WTC11 (cell line): ENCODE data around the gene SLC2A5.

Source experiments
- CREM ChIP-seq: sonication (generic); formaldehyde crosslinking; IDR thresholded peaks from 2 replicates; pipeline ENCODE4 v1.8.1; 2022; ENCODE audit warnings: mild to moderate bottlenecking, missing genetic modification reagents, moderate library complexity
- ELF4 ChIP-seq: sonication (generic); formaldehyde crosslinking; IDR thresholded peaks from 2 replicates; pipeline ENCODE4 v1.8.1; 2022; ENCODE audit warnings: low read depth, mild to moderate bottlenecking, moderate library complexity, missing genetic modification reagents
- FOXP1 ChIP-seq: sonication (generic); formaldehyde crosslinking; IDR thresholded peaks from 2 replicates; pipeline ENCODE4 v1.8.0; 2022; ENCODE audit warnings: missing genetic modification reagents, mild to moderate bottlenecking, moderate library complexity, borderline replicate concordance
- GABPB1 ChIP-seq: sonication (generic); formaldehyde crosslinking; IDR thresholded peaks from 2 replicates; pipeline ENCODE4 v1.8.1; 2023; ENCODE audit warnings: mild to moderate bottlenecking, missing genetic modification reagents
- JUN ChIP-seq: sonication (generic); formaldehyde crosslinking; IDR thresholded peaks from 2 replicates; pipeline ENCODE4 v1.8.0; 2023; ENCODE audit warnings: mild to moderate bottlenecking, missing genetic modification reagents
- NR2C2 ChIP-seq: sonication (generic); formaldehyde crosslinking; IDR thresholded peaks from 2 replicates; pipeline ENCODE4 v1.8.0; 2022; ENCODE audit warnings: mild to moderate bottlenecking, missing genetic modification reagents
- SP1 ChIP-seq: sonication (generic); formaldehyde crosslinking; conservative IDR thresholded peaks from 2 replicates; pipeline ENCODE4 v1.8.1; 2022; ENCODE audit warnings: missing genetic modification reagents
- ZNF416 ChIP-seq: fragments of 250-450 bp; sonication (Bioruptor Pico); IDR thresholded peaks from 2 replicates; pipeline ENCODE4 v1.9.0; 2021; ENCODE audit warnings: mild to moderate bottlenecking, inconsistent platforms
- TF ChIP-seq, protein P1 (sequence below): sonication (generic); formaldehyde crosslinking; IDR thresholded peaks from 2 replicates; pipeline ENCODE4 v1.8.0; 2022; ENCODE audit warnings: mild to moderate bottlenecking, missing genetic modification reagents
- TF ChIP-seq, protein P2 (sequence below): fragments of 200-600 bp; IDR thresholded peaks from 2 replicates; pipeline ENCODE4 v1.8.0; 2022; ENCODE audit warnings: antibody characterized with exemption
- TF ChIP-seq, protein P3 (sequence below): sonication (generic); formaldehyde crosslinking; IDR thresholded peaks from 2 replicates; pipeline ENCODE4 v1.8.1; 2022; ENCODE audit warnings: low read depth, missing genetic modification reagents, borderline replicate concordance
- TF ChIP-seq, protein P4 (sequence below): sonication (generic); formaldehyde crosslinking; conservative IDR thresholded peaks from 2 replicates; pipeline ENCODE4 v1.8.1; 2023; ENCODE audit warnings: mild to moderate bottlenecking, low read depth, missing genetic modification reagents, moderate library complexity
- TF ChIP-seq, protein P5 (sequence below): sonication (generic); formaldehyde crosslinking; IDR thresholded peaks from 2 replicates; pipeline ENCODE4 v1.8.1; 2023; ENCODE audit warnings: mild to moderate bottlenecking, missing genetic modification reagents

DNA sequence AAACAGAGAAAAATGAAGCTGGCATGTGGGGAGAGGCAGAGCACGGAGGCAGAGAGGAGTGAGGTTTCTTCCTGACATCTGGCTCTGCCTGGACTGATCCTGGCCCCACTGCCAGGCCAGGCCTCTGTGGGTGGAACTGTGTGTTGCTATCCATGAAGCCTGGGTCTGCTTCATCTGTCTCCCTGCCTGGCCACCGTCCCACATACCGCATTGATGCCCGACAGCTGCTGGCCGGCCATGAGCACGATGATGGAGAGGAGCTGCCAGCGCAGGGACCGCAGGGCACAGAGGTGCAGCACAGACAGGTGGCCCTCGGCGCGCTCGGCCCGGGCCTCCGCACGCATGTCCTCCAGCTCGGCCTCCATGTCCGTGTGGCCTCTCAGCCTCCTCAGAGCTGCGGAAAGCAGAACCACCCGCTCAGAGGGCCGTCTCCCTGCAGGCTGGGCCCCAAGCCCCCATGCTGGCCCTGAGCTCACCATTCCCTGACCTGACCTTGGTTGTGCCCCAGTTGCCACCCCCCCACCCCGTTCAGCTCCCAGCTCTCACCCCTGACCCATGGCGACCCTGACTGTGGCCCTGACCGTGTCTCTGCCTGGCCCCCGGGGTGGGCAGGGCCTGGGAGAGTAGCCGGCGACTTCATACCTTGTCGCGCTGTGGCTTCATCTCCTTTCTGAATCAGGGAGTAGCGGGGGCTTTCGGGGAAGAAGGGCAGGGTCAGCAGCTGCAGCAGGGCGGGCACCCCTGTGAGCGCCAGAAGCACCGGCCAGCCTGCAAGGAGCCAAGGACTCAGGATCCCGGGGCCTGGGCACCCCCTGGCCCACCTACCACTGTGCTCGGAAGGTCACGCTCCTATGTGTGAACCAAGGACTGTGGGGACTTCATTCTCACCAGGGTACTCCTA, 54.7 kb downstream of the SLC2A5 start:
- TF ChIP-seq, protein P1, sequence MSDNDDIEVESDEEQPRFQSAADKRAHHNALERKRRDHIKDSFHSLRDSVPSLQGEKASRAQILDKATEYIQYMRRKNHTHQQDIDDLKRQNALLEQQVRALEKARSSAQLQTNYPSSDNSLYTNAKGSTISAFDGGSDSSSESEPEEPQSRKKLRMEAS (CRISPR knock-in tag) = no peak
- TF ChIP-seq, protein P2, sequence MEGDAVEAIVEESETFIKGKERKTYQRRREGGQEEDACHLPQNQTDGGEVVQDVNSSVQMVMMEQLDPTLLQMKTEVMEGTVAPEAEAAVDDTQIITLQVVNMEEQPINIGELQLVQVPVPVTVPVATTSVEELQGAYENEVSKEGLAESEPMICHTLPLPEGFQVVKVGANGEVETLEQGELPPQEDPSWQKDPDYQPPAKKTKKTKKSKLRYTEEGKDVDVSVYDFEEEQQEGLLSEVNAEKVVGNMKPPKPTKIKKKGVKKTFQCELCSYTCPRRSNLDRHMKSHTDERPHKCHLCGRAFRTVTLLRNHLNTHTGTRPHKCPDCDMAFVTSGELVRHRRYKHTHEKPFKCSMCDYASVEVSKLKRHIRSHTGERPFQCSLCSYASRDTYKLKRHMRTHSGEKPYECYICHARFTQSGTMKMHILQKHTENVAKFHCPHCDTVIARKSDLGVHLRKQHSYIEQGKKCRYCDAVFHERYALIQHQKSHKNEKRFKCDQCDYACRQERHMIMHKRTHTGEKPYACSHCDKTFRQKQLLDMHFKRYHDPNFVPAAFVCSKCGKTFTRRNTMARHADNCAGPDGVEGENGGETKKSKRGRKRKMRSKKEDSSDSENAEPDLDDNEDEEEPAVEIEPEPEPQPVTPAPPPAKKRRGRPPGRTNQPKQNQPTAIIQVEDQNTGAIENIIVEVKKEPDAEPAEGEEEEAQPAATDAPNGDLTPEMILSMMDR = no peak
- TF ChIP-seq, protein P3, sequence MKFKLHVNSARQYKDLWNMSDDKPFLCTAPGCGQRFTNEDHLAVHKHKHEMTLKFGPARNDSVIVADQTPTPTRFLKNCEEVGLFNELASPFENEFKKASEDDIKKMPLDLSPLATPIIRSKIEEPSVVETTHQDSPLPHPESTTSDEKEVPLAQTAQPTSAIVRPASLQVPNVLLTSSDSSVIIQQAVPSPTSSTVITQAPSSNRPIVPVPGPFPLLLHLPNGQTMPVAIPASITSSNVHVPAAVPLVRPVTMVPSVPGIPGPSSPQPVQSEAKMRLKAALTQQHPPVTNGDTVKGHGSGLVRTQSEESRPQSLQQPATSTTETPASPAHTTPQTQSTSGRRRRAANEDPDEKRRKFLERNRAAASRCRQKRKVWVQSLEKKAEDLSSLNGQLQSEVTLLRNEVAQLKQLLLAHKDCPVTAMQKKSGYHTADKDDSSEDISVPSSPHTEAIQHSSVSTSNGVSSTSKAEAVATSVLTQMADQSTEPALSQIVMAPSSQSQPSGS (CRISPR knock-in tag) = no peak
- TF ChIP-seq SP1 (CRISPR knock-in tag) = no peak
- no peak for TF ChIP-seq JUN (CRISPR knock-in tag)
- TF ChIP-seq FOXP1 (CRISPR knock-in tag) = no peak
- TF ChIP-seq, protein P4, sequence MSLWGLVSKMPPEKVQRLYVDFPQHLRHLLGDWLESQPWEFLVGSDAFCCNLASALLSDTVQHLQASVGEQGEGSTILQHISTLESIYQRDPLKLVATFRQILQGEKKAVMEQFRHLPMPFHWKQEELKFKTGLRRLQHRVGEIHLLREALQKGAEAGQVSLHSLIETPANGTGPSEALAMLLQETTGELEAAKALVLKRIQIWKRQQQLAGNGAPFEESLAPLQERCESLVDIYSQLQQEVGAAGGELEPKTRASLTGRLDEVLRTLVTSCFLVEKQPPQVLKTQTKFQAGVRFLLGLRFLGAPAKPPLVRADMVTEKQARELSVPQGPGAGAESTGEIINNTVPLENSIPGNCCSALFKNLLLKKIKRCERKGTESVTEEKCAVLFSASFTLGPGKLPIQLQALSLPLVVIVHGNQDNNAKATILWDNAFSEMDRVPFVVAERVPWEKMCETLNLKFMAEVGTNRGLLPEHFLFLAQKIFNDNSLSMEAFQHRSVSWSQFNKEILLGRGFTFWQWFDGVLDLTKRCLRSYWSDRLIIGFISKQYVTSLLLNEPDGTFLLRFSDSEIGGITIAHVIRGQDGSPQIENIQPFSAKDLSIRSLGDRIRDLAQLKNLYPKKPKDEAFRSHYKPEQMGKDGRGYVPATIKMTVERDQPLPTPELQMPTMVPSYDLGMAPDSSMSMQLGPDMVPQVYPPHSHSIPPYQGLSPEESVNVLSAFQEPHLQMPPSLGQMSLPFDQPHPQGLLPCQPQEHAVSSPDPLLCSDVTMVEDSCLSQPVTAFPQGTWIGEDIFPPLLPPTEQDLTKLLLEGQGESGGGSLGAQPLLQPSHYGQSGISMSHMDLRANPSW = no peak
- no peak for TF ChIP-seq CREM
- no peak for TF ChIP-seq GABPB1 (CRISPR knock-in tag)
- no peak for TF ChIP-seq ELF4
- TF ChIP-seq ZNF416 (CRISPR knock-in tag) = no peak
- TF ChIP-seq NR2C2 = no peak
- TF ChIP-seq, protein P5, sequence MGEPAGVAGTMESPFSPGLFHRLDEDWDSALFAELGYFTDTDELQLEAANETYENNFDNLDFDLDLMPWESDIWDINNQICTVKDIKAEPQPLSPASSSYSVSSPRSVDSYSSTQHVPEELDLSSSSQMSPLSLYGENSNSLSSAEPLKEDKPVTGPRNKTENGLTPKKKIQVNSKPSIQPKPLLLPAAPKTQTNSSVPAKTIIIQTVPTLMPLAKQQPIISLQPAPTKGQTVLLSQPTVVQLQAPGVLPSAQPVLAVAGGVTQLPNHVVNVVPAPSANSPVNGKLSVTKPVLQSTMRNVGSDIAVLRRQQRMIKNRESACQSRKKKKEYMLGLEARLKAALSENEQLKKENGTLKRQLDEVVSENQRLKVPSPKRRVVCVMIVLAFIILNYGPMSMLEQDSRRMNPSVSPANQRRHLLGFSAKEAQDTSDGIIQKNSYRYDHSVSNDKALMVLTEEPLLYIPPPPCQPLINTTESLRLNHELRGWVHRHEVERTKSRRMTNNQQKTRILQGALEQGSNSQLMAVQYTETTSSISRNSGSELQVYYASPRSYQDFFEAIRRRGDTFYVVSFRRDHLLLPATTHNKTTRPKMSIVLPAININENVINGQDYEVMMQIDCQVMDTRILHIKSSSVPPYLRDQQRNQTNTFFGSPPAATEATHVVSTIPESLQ (CRISPR knock-in tag) = no peak
